Thoracic aorta (tissue), 2 donors: ENCODE measurements around the gene FOXA1. TPM values are rescaled to one million over a fixed set of nuclear protein-coding genes. Genes with fewer than 3 reads are reported as not detected.

ENCODE experiments used
- ATAC-seq: fragments of 150-250 bp; one replicate; pipeline ENCODE4 v1.8.0; 2017; ENCODE audit warnings: low read depth; ENCODE audit not compliant: insufficient number of reproducible peaks, low FRiP score
- DNase-seq: peaks from one replicate; pipeline ENCODE4 v3.0.0-alpha.2; 2020; ENCODE audit warnings: low spot score
- H3K27ac ChIP-seq, 2 donors: fragments of 200-600 bp; sonication (generic); 1 replicate in 1 of 2; 2 replicates in 1 of 2; pipeline ENCODE4 v1.5.1; 2016; ENCODE audit warnings: mild to moderate bottlenecking in 2 of 2, moderate library complexity in 2 of 2
- H3K27me3 ChIP-seq: fragments of 200-600 bp; sonication (generic); replicated peaks from 2 replicates; pipeline ENCODE4 v1.6.0; 2016; ENCODE audit warnings: mild to moderate bottlenecking; ENCODE audit not compliant: insufficient read depth
- H3K36me3 ChIP-seq: fragments of 200-600 bp; sonication (generic); one replicate; pipeline ENCODE4 v1.5.1; 2016
- H3K4me1 ChIP-seq, 2 donors: fragments of 200-600 bp; sonication (generic); 1 replicate in 1 of 2; 2 replicates in 1 of 2; pipeline versions ENCODE4 v1.5.1 to v1.6.0; 2016; ENCODE audit warnings: low read depth in 2 of 2, mild to moderate bottlenecking in 1 of 2; ENCODE audit not compliant: control insufficient read depth in 1 of 2
- H3K4me3 ChIP-seq: fragments of 200-600 bp; sonication (generic); 2 replicates; pipeline ENCODE4 v1.5.1; 2016; ENCODE audit warnings: mild to moderate bottlenecking
- H3K9me3 ChIP-seq: fragments of 200-600 bp; sonication (generic); 2 replicates; pipeline ENCODE4 v1.5.1; 2016
- total RNA-seq, 2 donors: library from RNA; depleted of rRNA; stranded (reverse); fragments of >200 nt; gene quantifications; one replicate each; pipeline versions ENCODE4 v1.1.0 to v1.2.3, GENCODE V29; 2016
- TF ChIP-seq, protein P1 (sequence below): fragments of 200-600 bp; sonication (generic); IDR thresholded peaks from one replicate; pipeline ENCODE4 v1.5.1; 2019; ENCODE audit warnings: antibody characterized with exemption

Gene FOXA1
- total RNA-seq, 2 donors from 2014 or later, result not detected

DNA sequence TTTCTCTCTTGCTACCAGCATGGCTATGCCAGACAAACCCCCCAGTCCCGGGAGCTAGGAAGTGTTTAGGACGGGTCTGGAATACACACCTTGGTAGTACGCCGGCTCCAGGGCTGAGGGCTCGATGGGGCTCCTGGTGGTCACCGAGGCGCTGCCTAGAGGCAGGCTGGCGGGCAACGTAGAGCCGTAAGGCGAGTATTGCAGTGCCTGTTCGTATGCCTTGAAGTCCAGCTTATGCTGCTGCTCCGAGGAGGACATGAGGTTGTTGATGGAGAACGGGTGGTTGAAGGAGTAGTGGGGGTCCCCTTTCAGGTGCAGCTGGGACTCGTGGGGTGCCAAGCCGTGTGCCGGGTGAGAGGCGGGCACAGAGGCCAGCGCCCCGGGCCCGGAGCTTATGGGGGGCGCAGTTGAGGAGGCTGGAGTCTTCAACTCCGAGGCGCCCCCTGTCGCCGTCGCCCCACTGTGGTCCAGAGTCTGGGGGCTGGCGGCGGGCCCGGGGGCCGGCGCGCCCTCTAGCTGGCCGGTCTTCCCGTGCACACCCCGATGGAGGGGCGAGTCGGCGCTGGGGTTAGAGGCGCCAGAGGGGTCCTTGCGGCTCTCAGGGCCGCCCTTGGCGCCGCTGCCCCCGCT is 3.6 kb downstream of the FOXA1 start:
- H3K36me3 ChIP-seq, result no peaks in the 10 kb centered on the region
- DNase-seq, result no peak
- no peak overlapping the region for H3K4me3 ChIP-seq
- no peak for ATAC-seq
- TF ChIP-seq, protein P1, sequence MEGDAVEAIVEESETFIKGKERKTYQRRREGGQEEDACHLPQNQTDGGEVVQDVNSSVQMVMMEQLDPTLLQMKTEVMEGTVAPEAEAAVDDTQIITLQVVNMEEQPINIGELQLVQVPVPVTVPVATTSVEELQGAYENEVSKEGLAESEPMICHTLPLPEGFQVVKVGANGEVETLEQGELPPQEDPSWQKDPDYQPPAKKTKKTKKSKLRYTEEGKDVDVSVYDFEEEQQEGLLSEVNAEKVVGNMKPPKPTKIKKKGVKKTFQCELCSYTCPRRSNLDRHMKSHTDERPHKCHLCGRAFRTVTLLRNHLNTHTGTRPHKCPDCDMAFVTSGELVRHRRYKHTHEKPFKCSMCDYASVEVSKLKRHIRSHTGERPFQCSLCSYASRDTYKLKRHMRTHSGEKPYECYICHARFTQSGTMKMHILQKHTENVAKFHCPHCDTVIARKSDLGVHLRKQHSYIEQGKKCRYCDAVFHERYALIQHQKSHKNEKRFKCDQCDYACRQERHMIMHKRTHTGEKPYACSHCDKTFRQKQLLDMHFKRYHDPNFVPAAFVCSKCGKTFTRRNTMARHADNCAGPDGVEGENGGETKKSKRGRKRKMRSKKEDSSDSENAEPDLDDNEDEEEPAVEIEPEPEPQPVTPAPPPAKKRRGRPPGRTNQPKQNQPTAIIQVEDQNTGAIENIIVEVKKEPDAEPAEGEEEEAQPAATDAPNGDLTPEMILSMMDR, result no peak
- no peaks in the 10 kb centered on the region for H3K9me3 ChIP-seq
- H3K27ac ChIP-seq, result no peak overlapping the region
- peaks cover 55% of the 10 kb centered on the region for H3K27me3 ChIP-seq
- peaks cover 6 to 21% of the 10 kb centered on the region in 2 donors for H3K4me1 ChIP-seq

- TF ChIP-seq, protein P1, result no peak
- H3K36me3 ChIP-seq, result no peaks in the 10 kb centered on the region
- peaks cover 50% of the 10 kb centered on the region for H3K27me3 ChIP-seq
- no peak overlapping the region for H3K4me3 ChIP-seq
- no peak for DNase-seq
- H3K9me3 ChIP-seq, result no peaks in the 10 kb centered on the region
- H3K4me1 ChIP-seq, result peaks cover 6 to 14% of the 10 kb centered on the region in 2 donors
- H3K27ac ChIP-seq, result no peak overlapping the region
- ATAC-seq, result no peak
These were observed 4.5 kb downstream of the FOXA1 start for GRCh38 chr14:37590428-37591139.

GRCh38 chr14:37589715-37590427 is 5.2 kb downstream of the FOXA1 start:
- no peak for DNase-seq
- Histone ChIP-seq H3K27me3 (peaks cover 57% of the 10 kb centered on the region), H3K36me3 (no peaks in the 10 kb centered on the region), H3K4me3 (no peak overlapping the region), H3K27ac (no peak overlapping the region), H3K9me3 (no peaks in the 10 kb centered on the region), H3K4me1 (peaks cover 6 to 10% of the 10 kb centered on the region in 2 donors)
- ATAC-seq, result no peak
- TF ChIP-seq, protein P1, result no peak

DNA sequence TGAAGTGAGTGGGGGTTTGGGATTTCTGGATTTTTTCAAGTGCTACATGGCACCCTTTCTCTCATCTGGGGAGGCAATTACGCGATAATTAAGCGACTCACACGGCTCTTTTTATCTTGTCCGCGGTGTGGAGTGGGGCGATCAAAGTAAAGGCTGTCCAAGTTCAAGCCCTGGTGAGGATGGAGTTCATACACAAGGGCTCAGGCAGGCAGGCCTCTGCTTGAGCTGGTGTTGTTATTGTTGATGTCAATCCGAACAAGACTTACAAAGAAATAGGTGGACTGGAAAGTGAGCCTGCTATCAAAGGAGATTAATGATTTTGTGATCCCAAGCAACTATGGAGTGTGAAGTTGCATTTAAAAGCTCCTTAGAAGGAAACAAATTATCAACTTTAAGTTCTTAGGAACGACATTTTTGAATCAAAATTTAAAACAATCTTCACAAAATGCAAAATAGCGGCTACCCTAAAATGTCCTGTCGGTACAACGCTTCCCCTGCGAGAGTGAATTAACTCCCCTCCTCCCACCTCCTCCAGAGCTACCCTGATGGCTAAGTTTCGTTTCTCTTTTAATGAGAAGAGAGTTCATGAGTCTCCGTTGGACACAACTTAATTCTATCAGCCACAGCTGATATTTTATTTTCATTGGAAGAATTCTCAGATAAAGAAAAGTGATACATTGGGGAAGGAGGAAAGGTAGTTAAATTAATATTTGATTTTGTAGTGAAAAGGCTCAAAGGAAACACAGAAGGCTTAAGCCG is 5.9 kb downstream of the FOXA1 start:
- peak overlapping the region in 1 of 2 donors; percentile 3 for H3K27ac ChIP-seq
- H3K4me1 ChIP-seq, result peaks cover 4 to 10% of the 10 kb centered on the region in 2 donors
- TF ChIP-seq, protein P1, result no peak
- ATAC-seq (no peak), DNase-seq (no peak)
- peaks cover 64% of the 10 kb centered on the region for H3K27me3 ChIP-seq
- no peak overlapping the region for H3K4me3 ChIP-seq
- no peaks in the 10 kb centered on the region for H3K36me3 ChIP-seq
- H3K9me3 ChIP-seq, result no peaks in the 10 kb centered on the region

DNA sequence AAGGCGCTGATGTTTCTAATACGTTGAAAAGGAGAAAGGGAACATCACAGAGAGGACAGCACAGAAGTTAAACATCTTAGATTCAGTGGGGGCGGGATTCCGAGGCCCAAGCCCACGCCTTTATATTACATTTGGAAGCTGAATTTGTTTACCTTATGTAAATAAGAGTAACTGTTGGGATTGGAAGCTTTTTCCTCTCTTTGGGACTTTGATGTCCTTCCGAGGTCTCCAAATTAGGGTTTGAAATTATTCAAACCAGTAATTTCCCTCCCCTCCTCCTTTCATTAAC is 6.4 kb downstream of the FOXA1 start:
- ATAC-seq, result no peak
- H3K27ac ChIP-seq, result peak overlapping the region in 1 of 2 donors; percentile 3
- no peak overlapping the region for H3K4me3 ChIP-seq
- no peaks in the 10 kb centered on the region for H3K9me3 ChIP-seq
- H3K27me3 ChIP-seq, result peaks cover 69% of the 10 kb centered on the region
- peaks cover 0 to 13% of the 10 kb centered on the region in 2 donors for H3K4me1 ChIP-seq
- H3K36me3 ChIP-seq, result no peaks in the 10 kb centered on the region
- TF ChIP-seq, protein P1, result no peak
- no peak for DNase-seq
